HG02981 (cell line): Measurements from ENCODE around the gene VMP1.
A peak's percentile ranks its signal among the peaks of the same experiment; 100 is the strongest.

Source experiments
- ATAC-seq: cut with Tn5 transposase; IDR thresholded peaks from one replicate; pipeline ENCODE4 v1.9.1; 2021; ENCODE audit warnings: mild to moderate bottlenecking, moderate library complexity; ENCODE audit not compliant: unreplicated experiment

The VMP1 gene

DNA sequence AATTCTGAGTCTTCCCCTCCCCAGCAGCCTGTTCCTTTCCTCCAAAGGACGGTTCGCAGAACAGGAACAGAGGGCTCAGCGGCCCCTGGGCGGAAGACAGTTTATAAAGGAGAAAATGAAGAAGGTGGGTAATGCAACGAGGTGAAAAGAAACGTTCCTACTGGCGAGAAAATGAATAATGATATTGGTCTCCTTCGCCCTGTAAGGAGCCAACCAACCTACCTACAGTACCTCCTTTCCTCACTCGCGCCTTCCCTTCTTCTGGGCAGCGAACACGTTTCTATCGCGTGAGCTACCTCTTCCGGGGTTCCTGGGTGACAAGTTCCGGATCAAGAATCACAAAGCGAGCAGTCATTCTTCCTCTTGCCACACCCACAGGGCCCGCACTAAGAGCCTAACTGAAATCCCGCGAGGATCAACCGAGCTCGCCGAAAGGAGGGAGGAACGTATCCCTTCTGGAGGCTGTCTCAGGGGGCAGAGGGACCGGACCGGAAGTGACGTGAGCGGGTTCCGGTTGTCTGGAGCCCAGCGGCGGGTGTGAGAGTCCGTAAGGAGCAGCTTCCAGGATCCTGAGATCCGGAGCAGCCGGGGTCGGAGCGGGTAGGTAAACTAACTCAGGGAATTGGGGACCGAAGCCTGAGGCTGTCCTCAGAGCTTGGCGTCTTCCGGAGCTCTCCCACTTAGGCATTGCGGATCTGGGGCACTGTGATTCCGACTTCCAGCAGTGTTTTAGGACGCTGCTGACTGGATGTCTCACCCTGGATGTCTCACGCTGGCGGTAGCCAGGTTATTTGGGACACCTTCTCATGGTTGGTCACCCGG, at the start of gene VMP1, which contains the start of gene PTRH2:
TSS of gene VMP1 (plus strand) at position 506 of the 822 bp plus-strand sequence. CDS start 23,793 bp downstream, outside the sequence.
TSS of gene PTRH2 (minus strand) at position 282 of the 822 bp plus-strand sequence. CDS start 9,452 bp downstream, outside the sequence.
- ATAC-seq, result peak; percentile 95

DNA sequence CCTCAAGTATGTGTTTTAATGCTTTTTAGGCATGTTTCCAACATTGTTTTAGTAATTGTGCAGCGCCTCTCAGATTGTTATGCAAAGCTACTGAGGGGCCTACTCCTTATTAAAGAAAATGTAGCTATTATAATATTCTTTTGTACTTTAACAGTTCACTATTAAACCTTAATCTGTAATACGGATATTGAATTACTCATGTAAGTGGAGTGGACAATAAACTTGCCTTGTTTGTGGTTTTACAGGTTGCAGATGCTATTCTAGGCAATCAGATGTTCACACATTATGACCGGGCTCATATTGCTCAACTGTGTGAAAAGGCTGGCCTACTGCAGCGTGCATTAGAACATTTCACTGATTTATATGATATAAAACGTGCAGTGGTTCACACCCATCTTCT, 41.2 kb upstream of the VMP1 start:
- ATAC-seq, result no peak

DNA sequence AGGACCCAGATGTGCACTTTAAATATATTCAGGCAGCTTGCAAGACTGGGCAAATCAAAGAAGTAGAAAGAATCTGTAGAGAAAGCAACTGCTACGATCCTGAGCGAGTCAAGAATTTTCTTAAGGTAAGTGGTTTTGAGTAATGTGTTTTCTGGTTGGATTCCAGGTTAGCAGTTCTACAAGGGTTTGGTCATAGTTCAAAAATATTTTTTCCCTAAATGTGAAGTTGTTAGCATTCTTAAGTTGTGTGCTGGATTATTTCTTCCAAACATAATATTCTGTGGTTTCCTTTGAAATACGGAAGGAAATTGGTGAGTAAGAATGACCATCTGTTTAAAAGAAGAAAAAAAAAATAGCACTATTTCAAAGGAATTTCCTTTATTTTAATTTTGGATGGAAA, 38.6 kb upstream of the VMP1 start:
- ATAC-seq, result no peak

DNA sequence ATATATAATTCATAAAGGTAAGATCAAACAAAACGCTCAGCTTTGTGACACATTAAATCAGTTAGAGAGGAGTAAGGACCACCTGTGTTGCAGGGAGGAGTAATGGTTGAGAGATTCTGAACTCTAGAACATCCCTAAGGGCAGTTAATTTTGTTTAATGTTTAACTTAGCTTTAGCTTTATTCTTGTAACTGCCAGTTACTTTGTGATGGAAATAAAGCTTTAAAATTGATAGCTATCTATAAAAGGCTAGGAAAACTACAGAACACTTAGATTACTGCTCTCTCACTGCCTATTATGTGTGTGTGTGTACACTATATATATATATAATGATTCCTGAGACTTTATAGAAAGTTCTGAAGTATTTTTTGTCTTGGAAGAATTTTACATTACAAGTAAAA, 38.0 kb upstream of the VMP1 start:
- peak; percentile 44 for ATAC-seq

DNA sequence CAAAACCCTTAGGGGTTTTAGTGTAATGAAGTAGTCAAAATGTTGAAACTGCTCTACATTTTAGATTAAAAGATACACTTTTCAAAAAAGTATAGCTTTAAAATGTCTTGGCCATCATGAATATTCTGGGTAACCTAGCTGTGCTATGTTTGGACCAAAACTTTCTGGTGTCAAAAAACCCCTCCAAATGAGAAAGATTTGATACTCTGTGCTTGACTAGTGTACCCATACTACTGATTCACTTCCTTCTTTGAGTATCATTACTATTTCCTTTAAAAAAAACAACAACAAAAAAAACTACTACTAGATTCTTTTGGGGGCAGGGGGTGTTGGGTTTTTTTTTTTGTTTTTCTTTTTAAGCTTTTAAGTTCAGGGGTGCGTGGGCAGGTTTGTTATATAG, 37.5 kb upstream of the VMP1 start:
- no peak for ATAC-seq

DNA sequence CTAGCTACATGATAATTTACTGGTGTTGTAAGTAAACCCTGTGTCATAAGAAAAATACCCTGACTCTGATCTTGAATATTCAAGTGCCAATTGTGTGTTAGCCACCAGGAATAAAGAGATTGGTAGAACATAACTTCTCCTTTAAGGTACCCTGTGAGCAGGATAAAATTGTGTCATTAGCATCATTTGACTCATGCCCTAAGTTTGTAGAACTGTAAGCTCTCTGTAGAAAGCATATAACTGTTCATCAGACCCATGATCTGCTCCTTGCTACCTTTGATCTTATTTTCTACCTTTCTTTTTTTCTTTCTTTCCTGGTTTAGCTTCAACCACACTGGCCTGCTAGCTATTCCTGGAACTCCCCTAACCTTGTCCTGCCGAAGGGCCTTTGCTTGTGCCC, 36.1 kb upstream of the VMP1 start:
- ATAC-seq, result no peak

DNA sequence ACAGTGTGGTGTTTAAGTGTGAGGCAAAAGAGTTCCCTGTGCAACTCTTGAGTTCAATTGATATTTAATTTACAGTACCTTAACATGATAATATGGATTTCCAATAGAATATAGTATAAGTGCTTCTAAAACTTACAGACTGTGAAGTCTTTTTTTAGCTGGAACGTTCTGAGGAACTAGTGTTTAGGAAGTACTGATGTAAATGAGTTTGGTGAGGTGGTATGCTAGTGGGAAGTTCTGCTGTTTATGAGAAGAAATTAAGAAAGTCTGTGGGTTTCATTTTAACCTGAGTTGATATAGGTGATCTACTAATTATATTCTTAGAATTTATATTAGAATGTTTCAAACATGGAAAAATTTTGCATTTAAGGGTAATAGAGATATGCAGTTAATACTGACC, 32.2 kb upstream of the VMP1 start:
- no peak for ATAC-seq

DNA sequence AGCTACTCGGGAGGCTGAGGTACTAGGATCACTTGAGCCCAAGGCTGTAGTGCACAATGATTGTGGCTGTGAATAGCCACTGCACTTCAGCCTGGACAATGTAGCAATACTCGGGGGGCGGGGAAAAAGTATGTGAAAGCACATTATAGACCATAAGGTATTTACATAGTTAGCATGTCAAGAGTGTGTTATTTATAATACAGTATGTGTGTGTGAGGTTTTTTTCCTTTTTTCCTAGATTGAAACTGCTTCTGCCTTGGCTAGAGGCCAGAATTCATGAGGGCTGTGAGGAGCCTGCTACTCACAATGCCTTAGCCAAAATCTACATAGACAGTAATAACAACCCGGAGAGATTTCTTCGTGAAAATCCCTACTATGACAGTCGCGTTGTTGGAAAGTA, 30.7 kb upstream of the VMP1 start:
- no peak for ATAC-seq

DNA sequence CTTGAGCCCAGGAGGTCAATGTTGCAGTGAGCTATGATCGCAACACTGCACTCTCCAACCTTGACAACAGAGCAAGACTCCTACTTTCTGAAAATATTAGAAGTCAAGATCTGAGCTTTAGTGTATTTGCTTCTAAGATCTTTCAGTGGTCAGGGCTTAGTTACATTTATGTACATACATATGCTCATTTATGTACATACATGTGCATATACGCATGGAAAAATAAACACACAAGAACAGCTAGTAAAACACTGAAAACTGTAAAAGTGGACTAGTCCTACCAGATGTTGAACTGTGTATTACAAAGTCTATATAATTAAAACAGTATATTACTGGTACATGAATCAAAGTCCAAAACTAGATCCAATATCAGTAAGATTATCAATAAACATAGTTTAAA, 28.5 kb upstream of the VMP1 start:
- no peak for ATAC-seq

DNA sequence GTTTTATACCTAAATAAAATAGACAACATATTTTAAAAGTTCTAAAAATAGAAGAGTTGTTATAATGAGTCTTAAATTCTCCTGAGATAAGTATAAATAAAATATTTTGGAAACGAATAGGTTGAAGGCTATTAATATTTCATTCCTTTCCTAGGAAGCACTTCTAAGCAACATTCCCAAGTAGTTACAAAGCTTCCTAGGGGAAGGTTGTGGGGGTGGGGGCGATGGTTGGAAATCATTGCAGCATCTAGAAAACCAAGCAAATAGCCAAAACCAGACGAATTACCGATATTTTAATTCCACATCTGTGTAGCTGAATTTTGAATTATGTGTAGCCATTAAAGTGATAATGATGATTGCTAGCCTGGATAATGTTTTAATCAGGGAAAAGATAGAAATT, 27.1 kb upstream of the VMP1 start:
- ATAC-seq, result no peak

DNA sequence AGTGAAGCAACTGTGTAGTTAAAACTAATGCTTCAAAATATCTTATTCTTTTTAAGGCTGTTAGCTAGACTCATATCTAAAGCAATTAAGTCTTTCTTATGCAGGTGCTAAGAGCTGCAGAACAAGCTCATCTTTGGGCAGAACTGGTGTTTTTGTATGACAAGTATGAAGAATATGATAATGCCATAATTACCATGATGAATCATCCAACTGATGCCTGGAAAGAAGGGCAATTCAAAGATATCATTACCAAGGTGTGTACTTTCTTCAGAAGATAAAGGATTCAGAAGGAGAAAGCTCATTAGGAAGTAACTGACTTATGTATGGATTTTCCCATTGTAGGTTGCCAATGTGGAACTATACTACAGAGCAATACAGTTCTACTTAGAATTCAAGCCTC, 24.2 kb upstream of the VMP1 start:
- ATAC-seq, result no peak

DNA sequence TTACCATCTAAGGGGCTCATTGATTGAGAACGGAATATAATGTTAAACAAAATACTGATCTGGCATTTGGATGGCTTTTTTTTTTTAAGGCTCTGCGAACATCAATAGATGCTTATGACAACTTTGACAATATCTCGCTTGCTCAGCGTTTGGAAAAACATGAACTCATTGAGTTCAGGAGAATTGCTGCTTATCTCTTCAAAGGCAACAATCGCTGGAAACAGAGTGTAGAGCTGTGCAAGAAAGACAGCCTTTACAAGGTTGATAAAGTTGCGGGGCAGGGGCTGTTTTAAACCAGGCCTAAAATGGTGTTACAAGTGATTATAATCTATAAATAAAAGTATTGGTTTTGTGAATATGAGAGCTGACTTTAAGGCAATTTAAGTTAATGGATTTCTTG, 22.5 kb upstream of the VMP1 start:
- no peak for ATAC-seq

DNA sequence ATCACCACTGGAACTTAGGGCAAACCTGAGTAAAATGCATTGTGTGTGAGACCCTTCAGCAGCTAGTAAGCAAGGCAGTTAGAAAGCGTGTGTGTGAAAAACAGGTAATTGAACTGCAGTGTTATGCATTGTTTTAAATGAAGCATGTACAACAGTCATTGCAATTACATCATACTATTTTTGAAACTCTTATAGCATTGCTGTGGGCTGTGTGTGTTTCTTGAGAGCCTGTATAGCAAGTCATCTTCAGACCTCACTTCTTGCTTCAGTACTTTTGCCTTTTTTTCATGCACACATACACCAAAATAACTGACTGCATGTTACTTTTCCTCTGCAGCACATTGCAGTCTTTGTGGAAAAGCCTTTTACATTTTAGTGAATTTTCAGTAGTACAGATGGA, 19.4 kb upstream of the VMP1 start:
- ATAC-seq, result no peak

DNA sequence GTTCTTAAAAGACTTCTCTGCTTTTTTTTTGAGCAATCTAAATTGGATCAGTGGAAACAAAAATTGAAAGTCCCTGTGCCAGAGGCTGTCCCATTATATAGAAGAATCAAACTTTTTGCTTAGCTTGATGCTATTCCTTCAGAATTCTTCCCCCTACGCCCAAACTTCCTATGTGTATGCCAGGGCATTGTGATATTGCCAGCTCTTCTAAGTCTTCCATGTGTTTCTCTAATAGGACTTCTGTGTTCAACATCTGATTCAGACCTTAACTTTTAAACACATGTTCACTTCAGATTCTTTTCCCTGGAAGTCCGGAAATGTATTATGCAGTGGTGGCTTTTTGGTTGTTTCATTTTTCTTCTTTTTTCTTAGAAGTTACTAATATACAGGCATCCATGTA, 19.0 kb upstream of the VMP1 start:
- ATAC-seq, result no peak

DNA sequence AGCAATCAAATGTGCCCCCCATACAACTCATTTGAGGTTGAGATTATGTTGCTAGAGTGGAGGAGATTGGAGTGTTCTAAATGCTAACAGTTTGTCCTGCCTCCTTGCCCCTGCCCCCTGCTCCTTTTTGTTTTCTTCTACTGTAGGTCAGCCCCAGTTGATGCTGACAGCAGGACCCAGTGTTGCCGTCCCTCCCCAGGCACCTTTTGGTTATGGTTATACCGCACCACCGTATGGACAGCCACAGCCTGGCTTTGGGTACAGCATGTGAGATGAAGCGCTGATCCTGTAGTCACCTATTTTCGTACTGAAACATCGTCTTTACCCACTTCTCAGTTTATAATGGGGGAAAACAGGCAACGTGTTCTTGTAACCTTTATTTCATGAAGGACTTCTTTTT, 13.9 kb upstream of the VMP1 start:
- no peak for ATAC-seq

DNA sequence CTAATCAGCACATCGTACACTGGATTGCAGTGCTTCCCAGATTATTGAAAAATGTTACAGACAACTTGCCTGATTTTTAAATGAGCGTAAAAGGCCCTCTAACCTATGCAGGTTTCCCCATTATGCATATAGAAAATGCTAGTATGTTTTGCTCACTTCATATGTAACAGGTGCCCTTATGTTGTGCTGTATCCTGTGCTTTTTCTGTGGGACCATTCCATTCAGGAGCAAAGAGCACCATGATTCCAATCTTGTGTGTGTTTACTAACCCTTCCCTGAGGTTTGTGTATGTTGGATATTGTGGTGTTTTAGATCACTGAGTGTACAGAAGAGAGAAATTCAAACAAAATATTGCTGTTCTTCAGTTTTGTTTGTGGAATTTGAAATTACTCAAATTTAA, 13.1 kb upstream of the VMP1 start:
- no peak for ATAC-seq

DNA sequence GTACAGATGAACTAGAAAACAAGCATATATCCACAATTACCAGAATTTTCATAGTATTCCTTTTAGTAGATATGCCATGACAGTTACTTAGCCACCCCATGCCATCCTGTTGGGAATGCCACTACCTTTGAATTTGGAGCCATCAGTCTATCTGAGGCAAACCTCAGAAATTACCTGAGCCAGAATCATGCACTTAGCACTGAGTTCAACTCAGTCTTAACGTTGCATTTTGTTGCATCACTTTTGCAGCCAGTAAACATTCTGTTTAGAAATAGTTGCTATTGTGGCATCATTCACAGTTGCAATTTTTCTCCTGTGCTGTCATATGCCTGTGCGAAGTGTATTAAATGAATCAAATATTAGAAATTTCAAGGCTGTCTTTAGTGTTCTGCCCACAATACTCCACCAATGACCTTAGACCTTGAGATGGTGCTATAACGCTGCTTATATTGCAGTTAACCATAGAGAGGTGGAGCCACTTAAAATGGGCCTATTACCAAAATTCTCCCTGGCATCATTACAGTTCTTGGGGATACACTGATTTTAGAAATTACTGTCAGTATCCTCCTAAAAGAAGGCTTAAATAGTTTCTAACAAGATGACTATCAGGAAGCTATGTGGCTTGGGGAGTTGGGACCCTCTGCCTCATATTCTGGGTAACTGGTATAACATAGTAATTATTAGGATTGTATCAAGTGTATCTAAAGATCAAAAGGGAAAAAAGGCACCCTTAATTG, 11.3 kb upstream of the VMP1 start:
- no peak for ATAC-seq

DNA sequence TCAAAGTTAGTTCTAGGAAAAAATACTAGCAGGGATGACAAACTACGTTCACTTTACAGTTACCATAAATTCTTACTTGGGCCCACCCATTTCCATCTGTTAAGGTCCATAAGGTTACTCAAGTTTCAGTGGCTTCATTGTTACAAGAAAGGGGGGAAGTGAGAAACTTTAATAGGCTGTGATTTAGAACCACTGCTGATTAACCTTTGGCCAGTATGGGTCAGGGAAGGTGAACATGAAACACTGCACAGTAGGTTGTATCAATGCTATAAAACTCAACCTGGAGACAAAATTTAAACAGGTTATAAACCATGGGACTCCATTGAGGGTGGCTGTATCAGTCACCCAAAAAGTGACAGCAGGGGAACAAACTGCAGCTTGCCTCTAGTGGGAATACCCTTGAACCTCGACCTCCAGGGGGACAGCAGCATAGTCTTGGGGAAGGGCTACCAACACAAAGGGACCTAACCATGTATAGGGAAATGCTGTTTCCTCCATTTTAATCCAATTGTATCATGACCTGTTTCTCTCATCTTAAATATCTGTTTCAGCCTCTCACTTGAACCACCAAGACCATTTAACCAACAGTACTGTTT, 10.7 kb upstream of the VMP1 start:
- ATAC-seq, result no peak

DNA sequence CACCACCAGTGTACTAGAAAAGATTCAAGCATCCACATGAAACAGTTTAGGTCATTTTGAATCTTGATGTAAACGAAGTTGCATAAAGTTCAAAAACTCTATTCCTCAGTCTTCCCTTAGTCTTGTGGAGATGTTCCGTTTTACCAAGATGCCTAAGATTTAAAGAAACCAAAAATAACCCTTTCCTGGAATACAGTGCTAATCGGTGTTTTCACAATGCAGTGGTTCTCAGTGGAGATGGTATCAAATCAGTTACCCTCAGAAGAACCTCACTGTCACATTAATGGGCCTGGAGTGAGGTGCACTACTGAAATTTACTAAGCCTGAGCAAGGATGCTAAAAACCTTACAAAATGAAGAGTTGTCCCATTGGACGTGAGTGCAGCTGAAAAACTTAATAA, 9.3 kb upstream of the VMP1 start:
- no peak for ATAC-seq

DNA sequence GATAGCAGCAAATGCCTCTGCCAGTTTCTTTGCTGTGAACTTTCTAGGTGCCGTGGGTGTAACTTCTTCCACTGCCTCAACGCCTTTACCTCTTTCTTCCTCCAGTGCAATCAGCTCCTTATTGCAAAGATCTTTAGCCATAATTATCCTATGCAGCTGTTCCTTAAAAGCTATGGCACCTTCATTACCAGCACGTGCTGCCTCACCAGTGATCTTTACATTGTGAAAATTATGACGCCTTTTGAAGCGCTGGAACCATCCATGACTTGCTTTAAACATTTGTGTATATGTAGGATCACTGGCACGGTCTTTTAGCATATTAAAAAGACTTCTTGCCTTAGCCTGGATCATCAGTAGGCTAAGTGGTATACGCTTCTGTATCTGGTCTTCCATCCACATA, 8.2 kb upstream of the VMP1 start:
- no peak for ATAC-seq

DNA sequence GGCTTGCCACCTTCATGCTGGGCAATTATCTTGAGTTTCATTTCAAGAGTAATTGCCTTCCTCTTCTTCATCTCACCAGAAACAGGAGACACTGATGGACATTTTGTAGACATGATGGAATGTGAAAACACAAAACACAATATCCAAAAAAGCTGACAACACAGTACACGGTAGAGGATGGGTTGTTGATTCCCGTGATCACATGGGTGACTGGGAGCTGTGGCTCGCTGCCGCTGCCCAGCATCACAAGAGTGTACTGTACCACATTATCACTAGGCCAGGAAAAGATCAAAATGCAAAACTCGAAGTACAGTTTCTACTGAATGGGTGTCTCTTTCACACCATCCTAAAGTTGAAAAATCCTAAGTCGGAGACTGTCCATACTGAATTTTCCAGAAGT, 7.7 kb upstream of the VMP1 start:
- ATAC-seq, result no peak

DNA sequence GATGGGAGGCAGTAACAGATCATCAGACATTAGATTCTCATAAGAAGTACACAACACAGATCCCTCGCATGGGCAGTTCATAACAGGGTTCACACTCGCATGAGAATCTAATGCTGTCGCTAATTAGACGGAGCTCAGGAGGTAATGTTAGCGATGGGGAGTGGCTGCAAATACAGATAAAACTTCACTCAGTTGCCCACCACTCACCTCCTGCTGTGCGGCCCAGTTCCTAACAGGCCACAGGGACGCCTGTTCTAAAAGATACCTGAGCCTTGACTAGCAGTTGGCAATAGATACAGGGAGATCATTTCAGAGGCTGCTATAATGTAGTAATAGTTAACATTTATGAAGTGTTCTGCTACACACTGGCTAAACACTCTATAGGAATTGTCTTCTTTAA, 5.2 kb upstream of the VMP1 start:
- ATAC-seq, result no peak
